ENCODE results near the gene SAMD5. TPM values are rescaled to one million over a fixed set of nuclear protein-coding genes. Genes with fewer than 3 reads are reported as not detected.

Gene SAMD5
- total RNA-seq, 2 donors from 2014 or later = 1.1 to 1.4 TPM

- H3K27ac ChIP-seq = no peak overlapping the region
- no peaks in the 10 kb centered on the region for H3K9me3 ChIP-seq
- H3K27me3 ChIP-seq = no peaks in the 10 kb centered on the region
- DNase-seq (ENCODE audit: low spot score) = no peak
- H3K4me3 ChIP-seq = no peak overlapping the region
- H3K4me1 ChIP-seq = peaks cover 0 to 10% of the 10 kb centered on the region in 2 donors
- H3K36me3 ChIP-seq = no peaks in the 10 kb centered on the region
- TF ChIP-seq CTCF (IDR thresholded peaks at IDR 0.05) = no peak
Measured at GRCh38 chr6:147549531-147549930, 41.0 kb downstream of the SAMD5 start.

DNA sequence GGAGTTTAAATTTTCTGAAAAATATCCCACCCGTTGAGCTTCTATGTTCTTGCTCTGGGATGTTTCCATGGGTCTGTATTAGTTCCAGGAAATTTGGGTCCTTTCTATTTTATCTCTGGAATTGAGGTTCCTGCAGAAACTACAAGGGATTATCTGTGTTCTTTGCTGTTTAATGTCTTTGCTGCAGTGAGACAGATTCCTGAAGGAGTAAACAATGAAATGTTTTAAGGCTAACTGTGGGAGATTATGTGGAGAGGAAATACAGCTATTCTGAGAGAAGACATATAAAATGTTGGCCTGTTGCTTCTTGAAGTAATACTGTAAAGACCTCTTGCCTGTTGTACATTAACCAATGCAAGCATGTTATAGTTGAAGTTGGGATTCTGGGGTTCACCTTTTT is 43.5 kb downstream of the SAMD5 start:
- Histone ChIP-seq H3K4me1 (peaks cover 0 to 10% of the 10 kb centered on the region in 2 donors), H3K27me3 (no peaks in the 10 kb centered on the region), H3K36me3 (no peaks in the 10 kb centered on the region), H3K27ac (no peak overlapping the region), H3K9me3 (no peaks in the 10 kb centered on the region), H3K4me3 (no peak overlapping the region)
- DNase-seq (ENCODE audit: low spot score) = no peak
- TF ChIP-seq CTCF (IDR thresholded peaks at IDR 0.05) = no peak

DNA sequence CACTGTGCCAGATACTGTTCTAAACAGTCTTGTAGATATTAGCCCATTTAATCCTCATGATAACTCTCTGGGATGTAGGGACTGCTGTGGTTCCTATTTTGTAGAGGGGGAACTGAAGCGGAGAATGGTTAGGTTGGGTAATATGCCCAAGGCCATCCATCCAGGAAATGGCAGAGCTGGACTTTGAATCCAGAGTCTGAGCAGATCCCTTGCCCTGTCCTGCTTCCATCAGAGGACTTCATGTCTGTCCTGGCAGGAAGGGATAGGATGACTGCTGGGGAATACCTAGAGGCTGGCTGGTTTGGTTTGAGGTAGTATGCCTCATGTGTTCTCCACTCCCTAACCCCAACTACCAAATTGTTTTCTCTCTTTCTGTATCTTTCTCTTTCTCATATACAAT is 44.6 kb downstream of the SAMD5 start:
- no peaks in the 10 kb centered on the region for H3K36me3 ChIP-seq
- no peak for DNase-seq (ENCODE audit: low spot score)
- peaks cover 0 to 5% of the 10 kb centered on the region in 2 donors for H3K9me3 ChIP-seq
- H3K27ac ChIP-seq = no peak overlapping the region
- no peak for TF ChIP-seq CTCF (IDR thresholded peaks at IDR 0.05)
- no peaks in the 10 kb centered on the region for H3K27me3 ChIP-seq
- peaks cover 0 to 10% of the 10 kb centered on the region in 2 donors for H3K4me1 ChIP-seq
- no peak overlapping the region for H3K4me3 ChIP-seq

DNA sequence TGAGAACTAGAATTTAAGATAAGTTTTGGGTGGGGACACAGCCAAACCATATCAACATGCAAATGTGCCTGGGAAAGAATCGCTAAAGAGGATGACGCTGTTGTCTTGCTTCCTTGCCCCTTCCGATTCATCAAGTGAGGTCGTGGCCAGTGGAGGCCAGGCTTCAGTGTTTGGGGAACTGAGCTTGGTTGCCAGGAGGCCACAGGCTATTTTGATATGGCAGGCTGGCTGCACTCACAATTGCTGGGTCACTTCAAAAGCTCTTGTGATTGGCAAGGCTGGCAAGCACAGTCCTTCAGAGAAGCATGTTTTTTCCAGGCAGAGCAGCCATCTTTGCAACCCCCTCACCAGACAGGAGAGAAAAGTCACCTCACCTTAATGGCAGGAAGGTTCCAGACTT is 45.8 kb downstream of the SAMD5 start:
- DNase-seq (ENCODE audit: low spot score) = no peak
- Histone ChIP-seq H3K36me3 (no peaks in the 10 kb centered on the region), H3K27ac (no peak overlapping the region), H3K4me1 (peaks cover 0 to 11% of the 10 kb centered on the region in 2 donors), H3K9me3 (peaks cover 0 to 5% of the 10 kb centered on the region in 2 donors), H3K4me3 (no peak overlapping the region), H3K27me3 (no peaks in the 10 kb centered on the region)
- TF ChIP-seq CTCF (IDR thresholded peaks at IDR 0.05) = no peak

GRCh38 chr6:147559006-147559405 is 50.5 kb downstream of the SAMD5 start:
- Histone ChIP-seq H3K27me3 (no peaks in the 10 kb centered on the region), H3K36me3 (no peaks in the 10 kb centered on the region), H3K4me1 (peaks cover 0 to 11% of the 10 kb centered on the region in 2 donors), H3K4me3 (no peak overlapping the region), H3K27ac (no peak overlapping the region), H3K9me3 (peaks cover 0 to 5% of the 10 kb centered on the region in 2 donors)
- TF ChIP-seq CTCF (IDR thresholded peaks at IDR 0.05) = no peak
- no peak for DNase-seq (ENCODE audit: low spot score)

- no peak for DNase-seq (ENCODE audit: low spot score)
- H3K27ac ChIP-seq = no peak overlapping the region
- H3K4me1 ChIP-seq = peaks cover 0 to 11% of the 10 kb centered on the region in 2 donors
- H3K27me3 ChIP-seq = no peaks in the 10 kb centered on the region
- TF ChIP-seq CTCF (IDR thresholded peaks at IDR 0.05) = no peak
- H3K4me3 ChIP-seq = no peak overlapping the region
- peaks cover 0 to 5% of the 10 kb centered on the region in 2 donors for H3K9me3 ChIP-seq
- no peaks in the 10 kb centered on the region for H3K36me3 ChIP-seq
Measured at GRCh38 chr6:147560670-147561069, 52.2 kb downstream of the SAMD5 start.
